Activated CD4-positive, CD25-positive, alpha-beta regulatory T cell treated with anti-CD3 and anti-CD28 coated beads, Interleukin-2, amount 50 U/mL, for 72 hours (primary cell): Measurements from ENCODE around the gene C1orf159.

Experiments
- DNase-seq: peaks from one replicate; pipeline ENCODE4 v3.0.0; 2021

Gene C1orf159

GRCh38 chr1:1033009-1033587 lies 82.8 kb downstream of the C1orf159 start:
- peak; percentile 85 for DNase-seq

- no peak for DNase-seq
These were observed 83.5 kb downstream of the C1orf159 start for GRCh38 chr1:1032424-1032823.
